Measurements from ENCODE around the gene SYNGAP1. TPM values are rescaled to one million over a fixed set of nuclear protein-coding genes. Genes with fewer than 3 reads are reported as not detected.

SYNGAP1 gene
- total RNA-seq, 1 experiment from 2014 or later: 29.0 TPM

- H3K27ac ChIP-seq (ENCODE audit: low read length): no peak overlapping the region
- no peaks in the 10 kb centered on the region for H3K9me3 ChIP-seq (ENCODE audit: control insufficient read depth, insufficient read depth, low read depth, low read length)
- ATAC-seq: no peak
- in situ Hi-C loops (cut with HindIII; ENCODE audit: low pct_unique_long_range_greater_than_20kb, low sequenced_read_pairs): no loop called here
- POLR2A ChIA-PET: no interaction called here
- TF ChIP-seq CTCF (IDR thresholded peaks at IDR 0.05): no peak
- TF ChIP-seq POLR2AphosphoS5 (IDR thresholded peaks at IDR 0.05; ENCODE audit: low read depth, low read length): no peak
- TF ChIP-seq TCF7L2 (IDR thresholded peaks at IDR 0.05; ENCODE audit: low read depth, low read length): no peak
- TF ChIP-seq SIN3A (IDR thresholded peaks at IDR 0.05; ENCODE audit: borderline replicate concordance, insufficient read depth, low read depth, low read length): no peak
- TF ChIP-seq REST (IDR thresholded peaks at IDR 0.05; ENCODE audit: insufficient read depth in 1 of 2, low read depth in 2 of 2, low read length in 1 of 2): no peak
- no peak overlapping the region for H3K4me3 ChIP-seq (ENCODE audit: low read depth in 2 of 2, low read length in 2 of 2)
- no peak for DNase-seq (ENCODE audit: low read depth, low spot score)
- intact Hi-C loops (cut with micrococcal nuclease; ENCODE audit: unreplicated experiment): no loop called here
- CTCF ChIA-PET: no interaction called here
- no TSS peak for BruUV-seq (replicated peaks)
- no peaks in the 10 kb centered on the region for H3K27me3 ChIP-seq (ENCODE audit: control insufficient read depth, insufficient read depth, low read length)
- no peaks in the 10 kb centered on the region; the same call in 1 of the 2 replicates for H3K36me3 ChIP-seq (ENCODE audit: control insufficient read depth, insufficient read depth, low read length)
- no peaks in the 10 kb centered on the region for H3K4me1 ChIP-seq (ENCODE audit: control insufficient read depth, insufficient read depth, low read length)
These were observed 22.4 kb downstream of the SYNGAP1 start for GRCh38 chr6:33442283-33442682.

GRCh38 chr6:33443025-33443424 lies 23.2 kb downstream of the SYNGAP1 start:
- CTCF ChIA-PET: no interaction called here
- H3K27ac ChIP-seq (ENCODE audit: low read length): no peak overlapping the region
- POLR2A ChIA-PET: no interaction called here
- no peaks in the 10 kb centered on the region for H3K4me1 ChIP-seq (ENCODE audit: control insufficient read depth, insufficient read depth, low read length)
- H3K36me3 ChIP-seq (ENCODE audit: control insufficient read depth, insufficient read depth, low read length): no peaks in the 10 kb centered on the region; the same call in 1 of the 2 replicates
- BruUV-seq (replicated peaks): no TSS peak
- H3K9me3 ChIP-seq (ENCODE audit: control insufficient read depth, insufficient read depth, low read depth, low read length): no peaks in the 10 kb centered on the region
- ATAC-seq (no peak), DNase-seq (ENCODE audit: low read depth, low spot score) (no peak)
- intact Hi-C loops (cut with micrococcal nuclease; ENCODE audit: unreplicated experiment): no loop called here
- no peak for TF ChIP-seq POLR2AphosphoS5 (IDR thresholded peaks at IDR 0.05; ENCODE audit: low read depth, low read length)
- TF ChIP-seq SIN3A (IDR thresholded peaks at IDR 0.05; ENCODE audit: borderline replicate concordance, insufficient read depth, low read depth, low read length): no peak
- TF ChIP-seq TCF7L2 (IDR thresholded peaks at IDR 0.05; ENCODE audit: low read depth, low read length): no peak
- no peak for TF ChIP-seq CTCF (IDR thresholded peaks at IDR 0.05)
- no peak for TF ChIP-seq REST (IDR thresholded peaks at IDR 0.05; ENCODE audit: insufficient read depth in 1 of 2, low read depth in 2 of 2, low read length in 1 of 2)
- in situ Hi-C loops (cut with HindIII; ENCODE audit: low pct_unique_long_range_greater_than_20kb, low sequenced_read_pairs): no loop called here
- no peak overlapping the region for H3K4me3 ChIP-seq (ENCODE audit: low read depth in 2 of 2, low read length in 2 of 2)
- no peaks in the 10 kb centered on the region for H3K27me3 ChIP-seq (ENCODE audit: control insufficient read depth, insufficient read depth, low read length)

Data from Panc1 (cell line).